Right atrium auricular region (tissue), 2 donors: ENCODE results near the gene ZNF48. TPM values are rescaled to one million over a fixed set of nuclear protein-coding genes. Genes with fewer than 3 reads are reported as not detected.

Source experiments
- DNase-seq: peaks from one replicate; pipeline ENCODE4 v3.0.0-alpha.2; 2019; ENCODE audit warnings: low spot score
- H3K27ac ChIP-seq, 2 donors: fragments of 200-600 bp; sonication (generic); 1 replicate in 1 of 2; 2 replicates in 1 of 2; pipeline ENCODE4 v1.5.1; 2016 to 2019
- H3K27me3 ChIP-seq, 2 donors: fragments of 200-600 bp; sonication (generic); one replicate each; pipeline versions ENCODE4 v1.5.1 to v1.6.0; 2017 to 2019
- H3K36me3 ChIP-seq: fragments of 200-600 bp; sonication (generic); one replicate; pipeline ENCODE4 v1.5.1; 2016
- H3K4me1 ChIP-seq, 2 donors: fragments of 200-600 bp; sonication (generic); one replicate each; pipeline versions ENCODE4 v1.5.1 to v1.6.0; 2017 to 2019
- H3K4me3 ChIP-seq, 2 donors: fragments of 200-600 bp; sonication (generic); 1 replicate in 1 of 2; 2 replicates in 1 of 2; pipeline ENCODE4 v1.5.1; 2017 to 2019; ENCODE audit warnings: mild to moderate bottlenecking in 1 of 2, moderate library complexity in 1 of 2
- H3K9me3 ChIP-seq, 2 donors: fragments of 200-600 bp; sonication (generic); one replicate each; pipeline ENCODE4 v1.5.1; 2019
- total RNA-seq, 2 donors: library from RNA; depleted of rRNA; stranded (reverse); fragments of >200 nt; gene quantifications; one replicate each; pipeline ENCODE4 v1.1.0, GENCODE V29; 2016
- TF ChIP-seq, protein P1 (sequence below), 2 donors: fragments of 200-600 bp; sonication (generic); IDR thresholded peaks; one replicate each; pipeline ENCODE4 v1.5.1; 2019; ENCODE audit warnings: antibody characterized with exemption in 2 of 2

ZNF48 gene
- total RNA-seq, result 10 to 100 TPM in 1 of 2 donors, 1 to 10 TPM in 1; 5.7 to 10.7 TPM

DNA sequence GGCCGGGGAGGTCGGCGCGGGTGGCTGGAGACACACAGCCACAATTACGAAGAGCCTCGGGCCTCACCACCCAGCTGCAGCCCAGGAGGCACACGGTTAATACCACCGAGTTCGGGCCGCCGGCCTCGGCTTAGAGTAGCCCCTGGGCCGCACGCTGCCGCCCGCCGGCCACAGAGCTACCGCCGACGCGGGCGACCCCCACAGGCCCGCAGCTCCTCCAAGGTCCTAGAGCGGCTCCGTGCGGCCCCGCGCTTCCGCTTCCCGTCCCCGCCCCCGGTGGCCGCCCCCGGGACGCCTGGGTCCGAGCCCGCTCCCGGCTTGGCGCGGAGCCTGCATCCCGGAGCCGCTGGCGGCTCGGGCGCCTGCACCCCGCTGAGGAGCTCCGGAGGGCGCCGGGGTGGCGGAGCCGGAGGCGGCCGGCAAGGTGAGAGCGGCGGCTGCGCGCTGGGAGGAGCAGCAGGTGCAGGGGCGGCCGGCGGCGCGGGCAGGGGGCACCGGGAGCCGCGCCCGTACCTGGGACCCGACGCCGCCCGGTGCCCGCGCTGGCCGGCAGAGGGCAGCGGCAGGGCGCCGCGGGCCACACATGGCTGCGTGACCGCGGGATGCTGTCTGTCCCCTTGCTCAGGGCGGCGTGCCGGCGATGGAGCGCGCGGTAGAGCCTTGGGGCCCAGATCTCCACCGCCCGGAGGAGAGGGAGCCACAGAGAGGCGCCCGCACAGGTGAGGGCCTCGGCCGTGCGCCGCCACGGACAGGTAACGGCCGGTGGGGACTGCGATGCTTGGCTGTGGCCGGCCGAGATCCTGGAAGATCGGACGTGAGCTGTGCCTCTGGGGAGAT is at the start of gene ZNF48:
TSS of gene ZNF48 (plus strand) at position 266 of the 837 bp plus-strand sequence. CDS start at position 641, 375 bp downstream.
- peak within 1 kb of the TSS; percentile 84 to 89 for H3K27ac ChIP-seq
- no peaks in the 10 kb centered on the region for H3K27me3 ChIP-seq
- H3K36me3 ChIP-seq, result peaks cover 11% of the 10 kb centered on the region
- no peaks in the 10 kb centered on the region for H3K9me3 ChIP-seq
- H3K4me1 ChIP-seq, result peaks cover 0 to 32% of the 10 kb centered on the region in 2 donors
- TF ChIP-seq, protein P1, sequence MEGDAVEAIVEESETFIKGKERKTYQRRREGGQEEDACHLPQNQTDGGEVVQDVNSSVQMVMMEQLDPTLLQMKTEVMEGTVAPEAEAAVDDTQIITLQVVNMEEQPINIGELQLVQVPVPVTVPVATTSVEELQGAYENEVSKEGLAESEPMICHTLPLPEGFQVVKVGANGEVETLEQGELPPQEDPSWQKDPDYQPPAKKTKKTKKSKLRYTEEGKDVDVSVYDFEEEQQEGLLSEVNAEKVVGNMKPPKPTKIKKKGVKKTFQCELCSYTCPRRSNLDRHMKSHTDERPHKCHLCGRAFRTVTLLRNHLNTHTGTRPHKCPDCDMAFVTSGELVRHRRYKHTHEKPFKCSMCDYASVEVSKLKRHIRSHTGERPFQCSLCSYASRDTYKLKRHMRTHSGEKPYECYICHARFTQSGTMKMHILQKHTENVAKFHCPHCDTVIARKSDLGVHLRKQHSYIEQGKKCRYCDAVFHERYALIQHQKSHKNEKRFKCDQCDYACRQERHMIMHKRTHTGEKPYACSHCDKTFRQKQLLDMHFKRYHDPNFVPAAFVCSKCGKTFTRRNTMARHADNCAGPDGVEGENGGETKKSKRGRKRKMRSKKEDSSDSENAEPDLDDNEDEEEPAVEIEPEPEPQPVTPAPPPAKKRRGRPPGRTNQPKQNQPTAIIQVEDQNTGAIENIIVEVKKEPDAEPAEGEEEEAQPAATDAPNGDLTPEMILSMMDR (IDR thresholded peaks at IDR 0.05), result peak; percentile 31 to 43
- H3K4me3 ChIP-seq, result peak within 1 kb of the TSS; percentile 83
- DNase-seq, result peak; percentile 83

GRCh38 chr16:30346286-30346685 is 48.9 kb upstream of the ZNF48 start:
- Histone ChIP-seq H3K27me3 (no peaks in the 10 kb centered on the region), H3K4me1 (peaks cover 0 to 2% of the 10 kb centered on the region in 2 donors), H3K36me3 (peaks cover 13% of the 10 kb centered on the region), H3K9me3 (no peaks in the 10 kb centered on the region), H3K4me3 (no peak overlapping the region), H3K27ac (no peak overlapping the region)
- TF ChIP-seq, protein P1 (IDR thresholded peaks at IDR 0.05), result no peak
- no peak for DNase-seq

DNA sequence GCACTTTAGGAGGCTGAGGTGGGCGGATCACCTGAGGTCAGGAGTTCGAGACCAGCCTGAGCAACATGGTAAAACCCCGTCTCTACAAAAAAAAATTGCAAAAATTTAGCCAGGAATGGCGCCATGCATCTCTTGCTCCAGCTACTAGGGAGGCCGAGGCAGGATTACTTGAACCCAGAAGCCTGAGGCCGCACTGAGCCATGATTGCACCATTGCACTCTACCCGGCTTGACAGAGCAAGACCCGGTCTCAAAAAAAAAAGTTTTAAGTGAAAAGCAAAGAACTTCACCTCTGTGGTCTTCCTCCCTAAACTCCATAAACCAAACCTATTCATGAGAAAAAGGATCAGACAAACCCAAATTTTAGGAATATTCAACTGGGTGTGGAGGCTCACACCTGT is 47.1 kb upstream of the ZNF48 start:
- Histone ChIP-seq H3K9me3 (no peaks in the 10 kb centered on the region), H3K27me3 (no peaks in the 10 kb centered on the region), H3K4me1 (peaks cover 4 to 20% of the 10 kb centered on the region in 2 donors), H3K27ac (no peak overlapping the region), H3K4me3 (no peak overlapping the region), H3K36me3 (peaks cover 27% of the 10 kb centered on the region)
- TF ChIP-seq, protein P1 (IDR thresholded peaks at IDR 0.05), result no peak
- no peak for DNase-seq

DNA sequence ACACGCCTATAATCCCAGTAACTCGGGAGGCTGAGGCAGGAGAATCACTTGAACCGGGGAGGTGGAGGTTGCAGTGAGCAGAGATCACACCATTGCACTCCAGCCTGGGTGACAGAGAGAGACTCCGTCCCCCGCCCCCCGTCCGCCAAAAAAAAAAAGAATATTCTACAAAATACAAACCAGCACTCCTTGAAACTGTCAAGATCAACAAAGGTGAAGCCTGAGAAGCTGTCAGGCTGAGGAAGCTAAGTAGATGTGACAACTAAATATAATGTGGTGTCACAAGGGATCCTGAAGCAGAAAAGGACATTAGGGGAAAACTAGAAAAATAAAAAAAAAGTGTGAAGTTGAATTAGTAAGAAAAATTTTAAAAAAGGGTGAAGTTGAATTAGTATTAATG is 46.3 kb upstream of the ZNF48 start:
- no peak overlapping the region for H3K27ac ChIP-seq
- TF ChIP-seq, protein P1 (IDR thresholded peaks at IDR 0.05), result no peak
- H3K36me3 ChIP-seq, result peaks cover 34% of the 10 kb centered on the region
- no peaks in the 10 kb centered on the region for H3K9me3 ChIP-seq
- H3K27me3 ChIP-seq, result no peaks in the 10 kb centered on the region
- no peak overlapping the region for H3K4me3 ChIP-seq
- H3K4me1 ChIP-seq, result peaks cover 4 to 29% of the 10 kb centered on the region in 2 donors
- DNase-seq, result no peak

DNA sequence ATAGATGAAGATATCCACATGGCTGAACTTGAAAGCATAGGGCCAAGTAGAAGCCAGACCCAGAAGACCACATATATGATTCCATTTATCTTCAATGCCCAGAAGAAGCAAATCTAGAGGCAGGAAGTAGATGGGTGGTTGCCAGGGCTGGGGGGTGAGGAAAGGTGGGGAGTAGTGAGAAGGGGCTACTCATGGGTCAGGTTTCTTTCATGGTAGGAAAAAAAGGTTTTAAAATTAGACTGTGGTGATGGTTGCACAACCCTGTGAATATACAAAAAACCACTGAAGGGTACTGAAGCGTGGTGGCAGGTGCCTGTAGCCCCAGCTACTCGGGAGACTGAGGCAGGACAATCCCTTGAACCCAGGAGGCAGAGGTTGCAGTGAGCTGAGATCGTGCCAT is 45.5 kb upstream of the ZNF48 start:
- Histone ChIP-seq H3K27me3 (no peaks in the 10 kb centered on the region), H3K9me3 (no peaks in the 10 kb centered on the region), H3K27ac (no peak overlapping the region), H3K36me3 (peaks cover 34% of the 10 kb centered on the region), H3K4me1 (peaks cover 4 to 36% of the 10 kb centered on the region in 2 donors), H3K4me3 (no peak overlapping the region)
- TF ChIP-seq, protein P1 (IDR thresholded peaks at IDR 0.05), result no peak
- no peak for DNase-seq
